ENCODE data around the gene NUP160. TPM values are rescaled to one million over a fixed set of nuclear protein-coding genes. Genes with fewer than 3 reads are reported as not detected.
"Not testable (repeated sequence)": the region's sequence is repeated elsewhere in the genome, so short reads cannot be mapped to it uniquely, and the experiment has no call there.

Gene NUP160
- total and polyA plus RNA-seq, 2 of the 8 experiments (the other 6 are each of a cell fraction or from before 2014, with no cell fraction given) = 44.6 to 100 TPM

- H3K27ac ChIP-seq (ENCODE audit: low read depth, low read length); H3K4me1 ChIP-seq (replicated peaks in 1 of 4; ENCODE audit: control insufficient read depth in 3 of 4, insufficient read depth in 4 of 4, low read length in 3 of 4); H3K4ac ChIP-seq (replicated peaks; ENCODE audit: insufficient read length, low read depth, low read length); H3K18ac ChIP-seq (ENCODE audit: extremely low read depth, low read length); H4K20me1 ChIP-seq (replicated peaks in 1 of 2; ENCODE audit: control insufficient read depth in 1 of 2, insufficient read depth in 2 of 2, low read length in 2 of 2); H4K91ac ChIP-seq (replicated peaks; ENCODE audit: insufficient read length, low read length); H2AFZ ChIP-seq (ENCODE audit: low read length); H3K9me3 ChIP-seq (ENCODE audit: insufficient read depth in 2 of 2, low read depth in 1 of 2, low read length in 1 of 2); H4K5ac ChIP-seq (ENCODE audit: insufficient read length, low read depth, low read length); H3K56ac ChIP-seq (replicated peaks; ENCODE audit: insufficient read length, low read depth, low read length); H2BK15ac ChIP-seq (ENCODE audit: low read length); H3K9ac ChIP-seq (replicated peaks in 1 of 4; ENCODE audit: extremely low read depth in 1 of 4, low read depth in 3 of 4, low read length in 3 of 4); H3K27me3 ChIP-seq (replicated peaks in 1 of 4; ENCODE audit: control insufficient read depth in 3 of 4, extremely low read depth in 1 of 4, insufficient read depth in 3 of 4, low read length in 3 of 4); H3K23me2 ChIP-seq (ENCODE audit: low read depth, low read length); H2BK5ac ChIP-seq (ENCODE audit: low read depth, low read length); H3K4me3 ChIP-seq (ENCODE audit: extremely low read depth in 1 of 4, insufficient read depth in 2 of 4, low read depth in 3 of 4, low read length in 4 of 4); FAIRE-seq; H2BK120ac ChIP-seq (replicated peaks; ENCODE audit: low read depth, low read length); H3K14ac ChIP-seq (ENCODE audit: insufficient read length); H4K8ac ChIP-seq (ENCODE audit: extremely low read depth, insufficient read depth, low read length); CTCF ChIA-PET (ENCODE audit: partially characterized antibody); H3K23ac ChIP-seq (ENCODE audit: insufficient read length); H3K4me2 ChIP-seq (ENCODE audit: insufficient read depth in 1 of 2, low read depth in 2 of 2, low read length in 2 of 2); POLR2A ChIA-PET (ENCODE audit: partially characterized antibody); H2AK5ac ChIP-seq (ENCODE audit: low read depth, low read length); H2BK20ac ChIP-seq (ENCODE audit: low read length); H2BK12ac ChIP-seq (ENCODE audit: low read depth, low read length); H3K79me1 ChIP-seq (ENCODE audit: low read depth, low read length); DNase-seq (ENCODE audit: low read depth in 1 of 2, low spot score in 2 of 2): not testable (repeated sequence)
- peaks cover 0 to 19% of the 10 kb centered on the region in 2 experiments; a peak in 2 of 4 replicates for H3K79me2 ChIP-seq (ENCODE audit: control insufficient read depth in 1 of 2, insufficient read depth in 2 of 2, low read length in 2 of 2)
- WGBS, 2 experiments (ENCODE audit: extremely low coverage in 1 of 2, insufficient coverage in 1 of 2, insufficient read length in 1 of 2, insufficient replicate concordance in 2 of 2, low coverage in 1 of 2, low lambda C conversion rate in 2 of 2, missing lambda C conversion rate in 1 of 2) = 94% methylated on average over 6 of the region's 6 CpGs; no CpG with 5 or more reads in 1 of the 2 experiments
- H3K36me3 ChIP-seq (ENCODE audit: control insufficient read depth in 2 of 4, insufficient read depth in 4 of 4, low read length in 3 of 4) = peaks cover 2 to 50% (median 30%) of the 10 kb centered on the region in 4 experiments; a peak in 7 of 8 replicates
Observed at GRCh38 chr11:47822664-47823063, 25.5 kb downstream of the NUP160 start.
